HCT116 (cell line): Measurements from ENCODE around the gene ANKRD6.

Experiments used
- CEBPB ChIP-seq: IDR thresholded peaks from 2 replicates; pipeline ENCODE4 v1.6.1; 2012; ENCODE audit warnings: low read depth
- CTCF ChIP-seq, 3 experiments: fragments of 200-600 bp in 1 of 3; sonication (generic) in 1 of 3; IDR thresholded peaks in 2 of 3; conservative IDR thresholded peaks in 1 of 3; 2 replicates each; pipeline ENCODE4 v1.5.1; 2012 to 2017; ENCODE audit warnings: low read depth in 2 of 3, low read length in 2 of 3, antibody characterized with exemption in 1 of 3, borderline replicate concordance in 1 of 3, control low read depth in 1 of 3, mild to moderate bottlenecking in 1 of 3, mixed read lengths in 1 of 3, mixed run types in 1 of 3, moderate library complexity in 1 of 3; ENCODE audit not compliant: insufficient read depth in 1 of 3
- EZH2 ChIP-seq: fragments of 200-600 bp; sonication (generic); IDR thresholded peaks from 2 replicates; pipeline ENCODE4 v1.6.1; 2017; ENCODE audit warnings: antibody characterized with exemption, mixed run types
- EZH2phosphoT487 ChIP-seq: fragments of 200-600 bp; IDR thresholded peaks from 2 replicates; pipeline ENCODE4 v1.6.1; 2018; ENCODE audit warnings: antibody characterized with exemption, borderline replicate concordance
- JUND ChIP-seq: IDR thresholded peaks from 2 replicates; pipeline ENCODE4 v1.6.1; 2012
- MAX ChIP-seq: IDR thresholded peaks from 2 replicates; pipeline ENCODE4 v1.6.1; 2012
- POLR2A ChIP-seq: IDR thresholded peaks from 2 replicates; pipeline ENCODE4 v1.7.0; 2011; ENCODE audit warnings: borderline replicate concordance; ENCODE audit not compliant: insufficient read depth, insufficient read length; ENCODE audit errors: extremely low read depth
- POLR2AphosphoS5 ChIP-seq: IDR thresholded peaks from 2 replicates; pipeline ENCODE4 v1.6.1; 2011; ENCODE audit warnings: mild to moderate bottlenecking, low read depth, low read length, moderate library complexity
- REST ChIP-seq: IDR thresholded peaks from 2 replicates; pipeline ENCODE4 v1.6.1; 2012; ENCODE audit warnings: low read depth
- SIN3A ChIP-seq: IDR thresholded peaks from 2 replicates; pipeline ENCODE4 v1.6.1; 2012; ENCODE audit warnings: low read depth
- YY1 ChIP-seq: IDR thresholded peaks from 2 replicates; pipeline ENCODE4 v1.6.1; 2011; ENCODE audit warnings: low read length, low read depth, moderate library complexity, mild to moderate bottlenecking; ENCODE audit not compliant: insufficient replicate concordance; ENCODE audit errors: extremely low read depth

- no peak for TF ChIP-seq POLR2AphosphoS5
- no peak for TF ChIP-seq CTCF (IDR thresholded peaks at IDR 0.05 in 2 of 3, conservative IDR thresholded peaks at IDR 0.05 in 1 of 3; ENCODE audit: borderline replicate concordance in 1 of 3, insufficient read depth in 1 of 3, low read depth in 2 of 3, low read length in 2 of 3)
- TF ChIP-seq POLR2A: no peak
- no peak for TF ChIP-seq SIN3A
- no peak for TF ChIP-seq CEBPB
- no peak for TF ChIP-seq JUND
- no peak for TF ChIP-seq EZH2phosphoT487
- TF ChIP-seq YY1: no peak
- TF ChIP-seq REST: no peak
- TF ChIP-seq MAX: no peak
- no peak for TF ChIP-seq EZH2
Observed at GRCh38 chr6:89501222-89501621, 68.3 kb downstream of the ANKRD6 start.
